Measurements from ENCODE around the gene SLC10A6.

Gene SLC10A6

DNA sequence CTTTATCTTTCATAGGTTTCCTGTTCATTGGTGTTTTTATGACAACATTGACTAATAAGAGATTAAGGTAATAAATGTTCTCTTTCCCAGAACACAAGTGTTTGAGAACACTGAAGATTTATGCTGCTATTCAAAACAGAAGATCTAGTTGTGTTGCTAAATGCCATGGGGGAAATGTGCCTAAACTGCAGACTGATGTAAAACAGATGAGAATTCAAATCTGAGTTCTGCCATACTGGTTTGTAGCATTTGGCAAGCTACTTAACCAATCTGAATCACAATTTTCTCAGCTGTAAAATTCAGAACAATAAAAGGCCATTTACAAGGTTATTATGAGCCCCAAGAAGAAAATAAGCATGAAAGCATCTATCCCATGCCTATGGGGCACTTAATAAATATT lies 2.3 kb downstream of the SLC10A6 start:
- no peak for DNase-seq

DNA sequence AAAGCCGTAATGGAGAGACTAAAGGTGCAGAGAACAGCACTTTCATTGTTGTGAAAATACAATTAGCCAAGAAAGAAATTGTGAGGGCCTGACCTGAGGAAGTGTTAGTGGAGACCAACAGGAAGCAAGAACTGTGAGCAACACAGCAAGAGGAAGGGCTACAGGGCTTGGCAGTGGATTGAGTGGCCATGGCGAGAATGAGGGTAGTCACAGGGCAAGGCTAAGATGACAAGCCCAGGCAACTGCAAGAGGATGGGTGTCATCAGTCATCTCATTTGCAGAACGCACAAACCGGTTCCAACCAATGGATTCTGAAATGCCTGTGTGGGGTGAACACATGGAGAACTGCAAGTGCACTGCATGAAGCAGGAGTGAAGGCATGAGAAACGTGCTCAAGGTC lies 3.6 kb downstream of the SLC10A6 start:
- no peak for DNase-seq

DNA sequence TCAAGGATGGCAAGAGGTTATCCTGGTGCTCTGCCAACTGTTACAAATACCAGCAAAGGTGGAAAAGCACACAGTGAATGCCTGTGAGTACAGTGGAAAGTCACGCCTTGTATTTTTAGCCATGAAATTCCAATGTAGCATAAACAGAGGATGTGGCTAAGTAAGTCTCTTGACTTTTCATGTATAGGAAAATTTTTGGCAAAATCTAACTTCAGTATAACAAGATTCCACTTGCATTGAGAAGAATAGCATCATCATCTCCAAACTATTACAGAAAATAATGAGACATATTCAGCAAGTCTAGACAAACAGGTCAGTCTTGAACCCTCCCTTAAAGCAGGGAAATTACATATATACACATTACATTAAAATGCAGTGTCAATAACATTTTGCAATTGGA lies 7.9 kb downstream of the SLC10A6 start:
- DNase-seq, result no peak

DNA sequence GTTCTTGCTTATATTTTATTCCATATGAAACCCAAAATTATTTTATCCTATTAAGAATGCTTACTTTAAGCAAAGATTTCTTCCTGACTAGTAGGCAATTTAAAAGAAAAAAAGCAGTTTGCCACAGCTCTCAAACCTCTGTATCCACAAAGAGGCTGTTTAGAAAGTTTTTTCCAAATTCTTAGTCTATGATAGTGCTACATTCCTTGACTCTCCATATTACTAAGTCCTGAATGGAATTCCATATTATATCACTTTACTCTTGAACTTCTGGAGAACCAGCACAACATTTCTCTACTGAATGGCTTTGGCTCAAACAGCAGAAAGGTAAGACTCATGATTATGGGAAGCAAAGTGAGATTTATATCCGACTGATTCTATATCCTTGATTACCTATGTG lies 8.3 kb downstream of the SLC10A6 start:
- DNase-seq, result no peak

DNA sequence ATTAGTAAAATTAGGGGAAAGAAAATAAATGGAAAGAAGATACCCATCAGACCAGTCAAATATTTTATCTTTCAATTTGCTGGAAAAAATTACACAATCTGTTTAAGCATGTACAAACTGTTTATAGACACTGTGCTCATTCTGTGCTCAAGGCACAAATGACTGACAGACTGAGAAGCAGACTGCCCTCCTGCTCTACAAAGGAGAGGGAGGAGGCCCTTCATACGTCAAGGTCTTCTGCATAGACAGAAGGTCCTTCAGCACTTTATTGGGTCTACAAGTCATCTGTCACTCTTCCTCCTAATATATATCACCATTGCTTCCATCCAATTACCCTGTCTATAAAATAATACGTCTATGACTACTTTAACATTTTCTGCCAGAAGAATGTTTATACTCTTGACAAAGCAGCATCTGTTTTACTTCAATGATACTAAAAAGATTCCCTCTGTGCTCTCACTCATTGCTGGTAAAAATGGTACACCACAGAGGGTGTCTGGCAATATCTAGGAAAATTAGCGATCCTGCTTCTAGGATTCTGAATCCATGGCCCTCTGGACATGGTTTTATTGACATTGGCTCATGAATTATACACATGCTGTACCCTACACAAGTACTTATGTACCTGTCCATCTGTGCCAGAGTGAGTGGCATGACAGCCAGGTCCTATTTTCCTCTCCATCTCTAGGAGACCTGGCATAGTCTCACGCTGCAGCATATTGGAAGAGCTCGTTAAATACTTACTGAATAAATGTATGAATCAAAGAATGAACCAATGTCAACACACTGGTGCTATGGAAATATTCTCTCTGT lies 11.3 kb downstream of the SLC10A6 start:
- no peak for DNase-seq

DNA sequence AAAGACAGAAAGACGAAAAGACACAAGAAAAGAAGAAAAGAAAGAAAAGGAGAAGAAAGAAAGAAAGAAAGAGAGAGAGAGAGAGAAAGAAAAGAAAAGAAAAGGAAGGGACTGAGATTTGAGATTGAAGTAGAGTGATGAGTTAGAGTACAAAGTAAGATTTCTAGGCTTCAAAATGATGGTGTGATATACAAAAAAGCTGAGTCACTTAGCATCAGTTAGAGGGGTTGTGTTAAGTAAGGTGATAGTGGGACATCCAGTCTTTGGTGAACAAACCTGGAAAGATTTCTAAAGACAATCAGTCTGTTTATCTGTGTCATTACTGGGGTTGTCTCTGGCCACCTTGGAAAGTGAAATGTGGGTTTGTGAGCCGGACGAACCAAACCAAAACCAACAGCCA lies 13.5 kb downstream of the SLC10A6 start:
- no peak for DNase-seq

DNA sequence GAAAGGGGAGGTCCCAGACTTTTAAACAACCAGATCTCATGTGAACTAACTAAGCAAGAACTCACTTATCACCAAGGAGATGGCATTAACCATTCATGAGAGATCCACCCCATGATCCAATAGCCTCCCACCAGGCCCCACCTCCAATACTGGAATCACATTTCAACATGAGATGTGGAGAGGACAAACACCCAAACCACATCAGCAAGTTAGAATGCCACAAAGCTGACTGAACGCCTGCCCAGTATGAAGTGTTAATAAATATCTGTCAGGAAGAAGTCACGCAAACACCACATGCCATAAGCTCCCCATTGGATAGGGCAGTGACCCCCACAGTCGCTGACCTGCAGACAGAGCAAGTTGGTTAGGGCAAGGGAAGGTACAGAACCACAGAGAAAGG lies 14.3 kb downstream of the SLC10A6 start:
- no peak for DNase-seq

DNA sequence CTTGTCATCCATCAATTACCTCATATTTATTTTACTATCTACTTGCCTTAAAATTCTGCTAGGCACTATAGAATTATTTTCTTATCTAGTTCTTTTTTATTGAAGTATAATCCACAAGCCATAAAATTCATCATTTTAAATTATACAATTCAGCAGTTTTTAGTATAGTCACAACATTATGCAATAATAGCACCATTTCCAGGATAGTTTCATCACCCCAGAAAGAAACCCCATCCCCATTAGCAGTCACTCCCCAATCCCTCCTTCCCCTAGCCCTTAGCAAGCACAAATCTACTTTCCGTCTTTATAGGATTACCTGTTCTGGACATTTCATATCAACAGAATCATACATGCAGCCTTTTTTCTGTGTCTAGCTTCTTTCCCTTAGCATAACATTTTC lies 15.6 kb downstream of the SLC10A6 start:
- no peak for DNase-seq

DNA sequence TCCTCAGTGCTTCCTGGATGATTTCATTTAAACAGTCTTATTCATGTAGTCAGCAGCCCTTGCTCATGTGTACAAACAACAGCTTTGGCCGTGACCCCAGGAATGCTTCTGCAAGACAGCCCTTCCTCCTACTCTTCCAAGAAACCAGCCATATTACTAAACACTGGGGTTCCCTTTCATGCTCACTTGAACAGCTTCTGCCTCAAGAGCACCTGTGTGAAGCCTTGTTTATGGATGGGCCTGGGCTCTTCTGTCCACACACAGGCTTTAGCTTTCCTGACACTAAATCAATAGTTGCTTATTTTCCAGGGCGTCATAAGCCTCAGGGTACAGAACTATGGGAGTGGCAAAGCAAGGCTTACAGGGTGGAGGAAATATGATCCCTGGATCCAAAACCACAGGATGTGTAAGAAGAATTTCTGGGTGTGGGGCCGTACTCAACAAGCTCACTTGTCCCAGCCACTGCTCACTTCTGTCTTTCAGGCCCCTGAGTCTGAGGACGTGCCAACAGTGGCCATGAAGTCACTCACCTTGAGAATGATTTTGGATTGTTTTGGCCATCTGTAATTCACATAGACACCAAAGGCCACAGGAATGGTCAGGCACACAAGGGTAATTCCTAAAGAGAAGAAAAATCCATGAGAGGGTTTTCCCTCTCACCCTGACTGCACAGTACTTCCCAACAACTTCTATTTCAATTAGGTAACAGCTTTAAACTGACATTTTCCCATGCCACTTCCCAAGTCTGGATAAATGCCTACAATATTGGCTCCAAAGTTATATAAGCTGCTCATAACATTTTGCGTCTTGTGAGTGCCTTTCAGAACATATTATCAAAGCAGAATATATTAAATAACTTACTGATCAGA lies 17.7 kb downstream of the SLC10A6 start:
- no peak for DNase-seq

DNA sequence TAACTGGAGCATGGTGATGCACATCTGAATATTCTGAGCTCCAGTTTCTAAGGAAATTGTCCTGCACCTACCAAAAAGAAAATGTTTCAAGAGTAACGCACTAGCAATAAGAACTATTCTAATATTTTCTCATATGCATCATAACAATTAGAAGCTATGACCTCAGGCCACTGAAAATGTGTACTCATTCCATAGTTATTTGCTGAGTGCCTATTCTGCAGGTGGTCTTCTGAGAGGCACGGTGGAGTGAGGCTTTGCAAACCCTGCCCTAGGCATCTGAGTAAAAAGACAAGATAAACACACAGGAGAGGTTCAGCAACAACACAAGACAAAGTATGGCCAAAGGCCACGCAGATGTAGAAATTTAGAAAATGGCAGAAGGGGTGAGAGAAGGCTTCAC lies 23.7 kb downstream of the SLC10A6 start:
- no peak for DNase-seq

DNA sequence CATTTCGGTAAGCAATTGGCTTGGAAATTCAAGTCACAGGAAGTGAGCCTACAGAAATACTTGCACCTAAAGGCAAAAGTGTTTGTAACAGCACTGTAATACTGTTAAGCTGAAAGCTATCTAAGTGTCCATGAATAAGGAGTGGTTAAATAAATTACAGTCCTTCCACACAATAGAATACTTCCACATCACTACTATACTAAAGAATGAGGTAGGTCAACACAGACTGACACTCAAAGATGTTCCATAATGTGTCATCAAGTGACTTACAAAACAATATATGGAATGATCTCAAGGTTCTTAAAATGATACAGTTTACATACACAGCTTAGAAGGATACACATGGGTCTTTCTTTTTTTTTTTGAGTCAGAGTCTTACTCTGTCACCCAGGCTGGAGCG lies 27.0 kb downstream of the SLC10A6 start:
- no peak for DNase-seq

DNA sequence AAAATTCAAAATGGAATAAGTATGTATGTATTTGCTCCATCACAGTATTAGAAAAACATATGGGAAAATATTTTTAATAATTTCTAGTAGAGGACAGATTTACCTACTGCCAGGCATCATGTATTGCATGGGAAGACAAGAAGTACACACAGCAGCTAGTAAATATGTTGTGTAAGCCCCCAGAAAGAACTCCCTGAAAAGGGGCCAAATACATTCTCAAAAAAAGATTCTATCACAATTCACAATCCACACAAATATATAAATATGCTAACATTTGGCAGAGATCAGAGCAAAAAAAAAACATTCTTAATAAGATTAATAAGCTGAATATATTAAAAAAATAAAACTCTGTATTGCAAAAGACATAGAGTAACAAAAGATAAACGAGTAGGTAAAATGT lies 28.0 kb downstream of the SLC10A6 start:
- DNase-seq, result no peak

DNA sequence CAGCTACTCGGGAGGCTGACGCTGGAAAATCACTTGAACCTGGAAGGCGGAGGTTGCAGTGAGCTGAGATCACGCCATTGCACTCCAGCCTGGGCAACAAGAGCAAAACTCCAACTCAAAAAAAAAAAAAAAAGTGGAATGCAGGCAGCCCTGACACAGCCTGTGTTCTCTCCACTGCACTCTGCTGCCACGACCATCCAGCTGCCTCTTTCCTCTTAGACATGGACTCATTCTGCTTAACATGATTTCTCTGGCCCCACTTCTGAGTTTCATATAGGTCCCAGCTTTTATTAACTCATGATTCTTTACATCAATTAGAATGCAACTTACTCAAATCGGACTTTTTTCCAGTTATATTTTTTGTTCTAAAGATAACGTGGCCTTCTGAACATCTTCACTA lies 29.6 kb downstream of the SLC10A6 start:
- no peak for DNase-seq

DNA sequence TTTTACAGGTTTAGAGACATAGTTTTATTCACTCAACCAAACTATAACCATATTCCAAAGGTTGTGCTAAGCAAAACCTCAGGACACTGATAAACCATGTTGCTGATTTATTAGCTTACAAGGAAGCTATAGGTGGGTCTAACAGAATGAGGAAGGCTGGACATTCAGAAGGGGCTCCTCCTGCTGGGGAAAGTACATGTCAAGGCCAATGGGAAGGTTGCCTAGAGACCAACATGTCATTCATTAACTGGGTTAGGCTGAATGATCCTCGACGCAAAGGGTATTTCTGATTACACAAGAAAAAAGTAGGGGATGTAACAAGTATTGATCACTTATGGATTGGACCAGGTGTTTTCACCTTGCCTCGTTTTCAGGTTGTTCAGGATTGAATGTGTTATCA lies 30.3 kb downstream of the SLC10A6 start:
- no peak for DNase-seq

DNA sequence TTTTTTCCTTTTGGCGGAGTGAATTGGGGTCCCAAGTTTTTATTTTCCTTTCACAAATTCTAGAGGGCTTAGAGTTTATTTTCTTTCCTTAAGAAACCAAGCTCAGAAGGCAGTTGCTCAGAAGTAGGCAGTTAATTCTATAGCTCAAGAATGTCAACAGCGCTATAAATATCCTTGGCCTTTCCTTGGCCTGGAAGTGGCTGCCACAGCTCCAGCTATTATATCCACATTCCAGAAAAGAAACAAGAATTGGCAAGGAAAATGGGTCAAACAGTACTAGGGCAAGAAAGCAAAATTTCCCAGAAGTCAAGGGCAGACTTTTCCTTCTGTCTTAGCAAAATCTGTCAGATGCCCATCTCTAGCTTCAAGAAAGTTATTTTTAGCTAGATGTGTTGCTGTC lies 31.0 kb downstream of the SLC10A6 start:
- DNase-seq, result no peak

DNA sequence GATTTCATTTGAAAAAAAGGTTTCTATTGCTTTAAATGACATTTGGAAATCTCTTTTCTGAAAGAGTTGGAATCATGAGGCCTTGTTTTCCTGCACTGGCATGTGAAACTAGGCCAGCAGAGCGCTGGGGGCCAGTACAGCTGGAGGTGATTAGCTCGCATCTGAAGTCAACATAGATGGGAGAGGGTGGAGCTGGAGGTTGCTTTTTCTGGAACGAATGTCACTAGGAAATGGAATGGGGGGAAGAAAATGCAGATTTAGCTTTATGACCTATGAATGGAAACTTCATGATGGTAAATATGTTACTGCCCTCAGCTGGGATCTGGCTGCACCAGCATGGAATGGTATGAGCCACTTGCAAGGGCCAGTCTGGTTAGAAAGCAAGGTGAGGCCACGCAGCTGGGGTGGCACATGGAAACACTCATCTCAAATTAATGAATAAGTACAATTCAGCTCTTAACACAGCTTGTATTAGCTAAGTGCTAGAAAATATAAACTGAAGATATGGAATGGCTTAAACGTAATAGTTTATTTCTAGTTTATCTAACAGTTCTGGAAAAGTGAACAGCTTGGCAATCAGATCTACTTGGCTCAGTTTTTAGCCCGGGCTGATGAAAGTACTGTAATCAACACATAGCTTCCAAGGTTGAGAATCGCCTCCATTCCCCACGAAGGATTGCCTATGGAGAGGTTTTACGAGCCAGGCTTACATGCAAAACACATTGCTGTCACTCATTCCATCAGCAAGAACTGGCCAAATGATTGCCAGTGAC lies 32.5 kb downstream of the SLC10A6 start:
- no peak for DNase-seq

DNA sequence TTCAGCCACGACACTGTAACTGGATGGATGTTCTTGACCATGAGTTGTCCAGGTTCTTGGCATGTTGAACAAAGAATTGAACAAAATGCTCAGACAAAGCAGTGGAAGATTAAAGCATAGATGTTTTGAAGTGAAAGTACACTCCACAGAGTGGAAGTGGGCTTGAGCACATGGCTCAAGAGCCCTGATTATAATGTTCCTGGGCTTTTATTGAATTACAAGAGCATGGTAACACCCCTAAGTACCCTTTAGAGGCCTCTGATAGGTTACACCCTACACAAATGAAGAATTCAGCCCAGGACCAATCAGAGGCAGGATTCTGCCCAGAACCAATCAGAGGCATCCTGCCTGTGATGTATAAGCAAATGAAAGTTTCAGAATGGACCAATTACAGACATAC lies 33.5 kb downstream of the SLC10A6 start:
- DNase-seq, result no peak

DNA sequence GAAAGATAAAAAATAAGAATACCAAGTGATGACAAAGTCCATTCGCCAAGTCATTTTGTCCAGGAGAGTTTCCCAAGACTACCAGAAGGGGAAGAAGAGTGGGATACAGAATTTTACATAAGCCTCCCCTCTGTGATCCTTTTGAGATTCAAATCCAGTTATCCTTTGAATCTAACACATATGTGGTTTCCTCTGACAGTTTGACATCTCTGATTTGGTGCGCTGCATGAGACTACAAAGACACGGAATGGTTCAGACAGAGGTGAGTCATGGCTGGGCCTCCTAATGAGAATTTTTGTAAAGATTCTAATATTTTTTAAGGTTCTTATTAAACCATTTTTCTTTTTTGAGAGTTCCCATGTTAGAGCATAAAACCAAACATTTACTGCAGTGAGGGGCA lies 38.3 kb downstream of the SLC10A6 start:
- DNase-seq, result no peak

DNA sequence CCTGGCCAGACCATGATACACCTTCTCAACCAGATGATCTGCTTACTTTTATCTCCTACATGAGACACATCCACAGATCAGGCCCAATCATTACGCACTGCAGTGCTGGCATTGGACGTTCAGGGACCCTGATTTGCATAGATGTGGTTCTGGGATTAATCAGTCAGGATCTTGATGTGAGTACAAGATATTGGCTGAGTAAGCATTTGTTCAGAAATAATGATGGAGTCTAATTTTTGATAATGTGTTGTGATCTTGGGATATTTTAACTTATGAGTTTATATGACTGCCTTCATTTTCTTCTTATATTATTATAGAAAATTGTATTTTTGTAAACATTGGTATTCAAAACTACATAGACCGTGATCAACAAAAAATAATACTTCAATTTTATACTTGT lies 39.4 kb downstream of the SLC10A6 start:
- no peak for DNase-seq

DNA sequence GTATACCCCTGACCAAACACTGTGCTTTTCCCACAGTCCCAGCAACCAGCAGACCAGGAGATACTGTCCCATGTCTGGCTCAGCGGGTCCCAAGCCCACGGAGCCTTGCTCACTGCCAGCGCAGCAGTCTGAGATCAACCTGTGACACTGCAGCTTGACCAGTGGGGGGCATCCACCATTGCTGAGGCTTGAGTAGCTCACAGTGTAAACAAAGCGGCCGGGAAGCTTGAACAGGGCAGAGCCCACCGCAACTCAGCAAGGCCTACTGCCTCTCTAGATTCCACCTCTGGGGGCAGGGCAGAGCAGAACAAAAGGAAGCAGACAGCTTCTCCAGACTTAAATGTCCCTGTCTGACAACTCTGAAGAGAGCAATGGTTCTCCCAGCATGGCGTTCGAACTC lies 58.1 kb downstream of the SLC10A6 start:
- no peak for DNase-seq

DNA sequence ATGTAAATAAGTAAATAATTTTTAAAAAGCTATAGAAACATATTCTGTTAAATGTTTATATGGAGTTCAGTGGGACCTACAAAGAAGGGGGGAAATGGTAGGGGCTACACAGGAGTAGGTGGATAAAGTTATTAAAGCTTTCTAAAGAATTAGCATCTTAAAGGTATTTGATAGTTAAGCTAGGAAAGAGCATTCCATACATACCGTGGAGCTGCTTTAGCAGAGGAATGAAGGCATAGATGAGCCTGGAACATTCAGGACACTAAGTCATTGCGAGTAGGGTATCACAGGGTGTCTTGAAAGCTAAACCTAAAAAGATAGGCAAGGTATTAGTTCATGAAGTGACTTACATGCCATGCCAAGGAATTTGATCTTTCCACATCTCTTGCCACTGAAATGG lies 60.4 kb downstream of the SLC10A6 start:
- DNase-seq, result no peak

DNA sequence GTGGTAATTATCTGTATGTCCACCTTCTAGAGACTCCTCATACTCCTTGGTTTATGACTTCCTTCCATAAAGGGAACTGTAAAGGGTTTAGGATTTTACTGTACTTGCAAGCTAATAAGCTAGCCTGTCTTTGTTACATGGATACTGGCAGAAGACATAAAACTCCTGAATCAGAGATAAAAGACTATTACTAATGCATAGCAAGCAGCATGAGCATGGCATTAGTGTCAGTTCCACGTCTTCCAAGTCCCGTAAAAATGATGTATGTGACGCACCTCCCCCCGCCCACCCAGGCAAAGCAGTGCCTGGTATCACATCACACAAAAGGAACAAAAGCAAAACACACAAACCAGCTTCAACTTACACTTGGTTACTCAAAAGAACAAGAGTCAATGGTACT lies 71.0 kb downstream of the SLC10A6 start:
- no peak for DNase-seq

DNA sequence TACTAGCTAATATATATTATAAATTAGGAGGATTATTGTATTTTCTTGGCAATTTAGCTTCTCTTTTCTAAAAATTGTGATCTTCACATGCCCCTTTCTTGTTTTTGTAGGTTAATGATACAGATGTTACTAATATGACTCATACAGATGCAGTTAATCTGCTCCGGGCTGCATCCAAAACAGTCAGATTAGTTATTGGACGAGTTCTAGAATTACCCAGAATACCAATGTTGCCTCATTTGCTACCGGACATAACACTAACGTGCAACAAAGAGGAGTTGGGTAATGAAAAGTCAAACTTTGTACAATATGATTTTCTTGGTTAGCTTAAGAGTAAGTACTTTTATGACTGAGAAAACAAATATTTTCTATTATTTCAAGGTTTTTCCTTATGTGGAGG lies 74.1 kb downstream of the SLC10A6 start:
- DNase-seq, result no peak

Measured in NCI-H526 treated with DMSO at 0.1 percent for 48 hours (cell line).